Right forelimb (tissue), 1 donor: Measurements from ENCODE around the gene CENPP.

Source experiments
- DNase-seq: peaks from one replicate; pipeline ENCODE4 v3.0.0-alpha.2; 2018

Gene CENPP

DNA sequence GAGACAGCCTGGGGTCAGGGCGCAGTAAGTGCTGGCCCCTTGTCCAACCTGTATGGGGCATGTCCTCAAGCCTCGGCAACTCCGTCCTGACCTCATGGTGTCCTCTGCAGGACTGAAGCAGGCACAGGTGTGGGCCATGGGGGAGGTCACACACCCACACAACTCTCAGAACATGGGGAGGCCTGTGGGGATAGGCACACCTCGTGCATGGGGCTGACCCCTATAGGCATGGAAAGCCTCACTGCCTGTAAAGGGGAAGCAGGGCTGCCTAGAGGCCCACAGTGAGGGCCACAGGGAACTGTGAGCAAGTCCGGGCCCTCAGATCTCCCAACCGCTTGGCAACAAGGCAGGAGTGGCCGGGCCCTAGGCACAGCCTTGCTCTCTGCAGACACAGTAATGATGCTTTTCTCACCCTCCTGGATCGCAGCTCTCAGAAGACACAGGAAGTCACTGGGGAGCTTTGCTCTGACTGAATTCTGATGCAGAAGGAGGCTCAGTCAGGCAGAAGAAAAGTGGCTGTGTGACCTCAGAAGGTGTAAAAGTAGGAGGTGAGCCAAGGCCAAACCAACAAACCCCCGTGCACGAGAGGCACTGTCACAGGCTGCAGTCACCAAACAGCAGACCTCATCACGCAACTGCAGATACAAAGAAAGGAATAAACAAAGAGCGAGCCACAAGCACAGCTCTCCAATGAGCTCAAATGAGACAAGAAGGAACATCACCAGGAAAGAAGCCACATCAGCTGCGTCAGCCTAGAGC lies 338.8 kb downstream of the CENPP start:
- DNase-seq, result no peak

DNA sequence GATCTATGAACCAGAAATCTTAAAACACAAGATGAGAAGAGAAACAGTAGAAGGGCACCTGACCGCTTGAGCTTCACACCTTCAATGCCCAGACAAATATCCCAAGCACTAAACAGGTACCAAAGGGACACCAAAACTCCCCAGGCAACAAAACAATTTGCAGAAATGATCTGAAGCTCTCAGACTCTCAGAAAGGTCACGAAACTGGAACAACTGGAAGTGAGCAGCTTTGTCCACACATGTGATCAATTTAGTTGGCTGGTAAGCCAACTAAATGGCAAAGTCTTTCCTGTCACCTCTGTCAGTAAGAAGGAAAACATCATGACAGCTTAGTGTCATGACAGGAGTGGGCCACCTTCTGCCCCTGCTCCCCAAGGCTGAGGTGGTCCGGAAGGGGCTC lies 340.1 kb downstream of the CENPP start:
- no peak for DNase-seq

DNA sequence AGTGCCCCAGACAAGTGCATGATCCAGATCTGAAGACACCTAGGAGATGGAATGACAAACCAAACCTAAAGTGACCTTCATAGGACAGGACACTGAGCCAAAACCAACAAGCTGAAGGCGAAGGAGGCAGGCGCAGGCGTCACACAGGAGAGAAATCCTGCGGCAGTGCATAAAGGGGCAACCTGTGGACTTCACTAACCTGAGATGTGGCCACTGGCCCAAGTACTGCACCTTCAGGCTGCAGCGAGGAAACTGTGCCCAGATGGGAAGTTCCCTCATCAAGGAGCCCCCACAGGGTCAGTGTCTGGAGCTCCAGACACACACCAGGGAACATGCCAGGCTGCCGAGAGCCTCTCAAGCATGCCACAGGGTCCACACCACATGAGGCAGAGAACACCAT lies 340.5 kb downstream of the CENPP start:
- no peak for DNase-seq

DNA sequence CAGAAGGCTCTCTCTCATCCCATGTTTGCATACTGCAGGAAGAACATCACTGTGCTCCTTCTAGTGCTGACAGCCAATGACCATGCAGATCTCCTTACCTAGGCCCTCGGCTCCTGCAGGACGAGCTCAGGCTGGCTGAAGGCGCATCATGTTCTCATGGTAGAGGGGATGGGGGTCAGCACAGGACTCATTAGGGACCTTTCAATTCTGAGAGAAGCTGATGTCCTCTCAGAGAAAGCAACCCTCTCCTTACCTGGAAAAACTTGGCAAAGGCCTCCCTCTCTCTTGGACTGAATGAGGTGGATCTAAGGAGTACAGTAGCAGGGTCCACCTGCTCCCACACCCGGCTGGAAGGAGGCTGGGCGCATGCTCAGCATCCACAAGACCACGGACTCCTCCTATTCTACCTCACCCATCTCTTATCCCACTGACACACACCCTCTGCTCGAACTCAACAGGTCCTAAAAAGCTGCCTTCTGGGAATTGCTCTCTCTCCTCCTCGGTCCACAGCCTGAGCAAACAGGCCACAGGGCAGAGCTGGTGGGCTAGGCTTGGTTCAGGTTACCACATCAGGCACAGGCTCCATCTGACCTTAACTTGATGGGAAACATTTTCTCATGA lies 341.3 kb downstream of the CENPP start:
- no peak for DNase-seq

DNA sequence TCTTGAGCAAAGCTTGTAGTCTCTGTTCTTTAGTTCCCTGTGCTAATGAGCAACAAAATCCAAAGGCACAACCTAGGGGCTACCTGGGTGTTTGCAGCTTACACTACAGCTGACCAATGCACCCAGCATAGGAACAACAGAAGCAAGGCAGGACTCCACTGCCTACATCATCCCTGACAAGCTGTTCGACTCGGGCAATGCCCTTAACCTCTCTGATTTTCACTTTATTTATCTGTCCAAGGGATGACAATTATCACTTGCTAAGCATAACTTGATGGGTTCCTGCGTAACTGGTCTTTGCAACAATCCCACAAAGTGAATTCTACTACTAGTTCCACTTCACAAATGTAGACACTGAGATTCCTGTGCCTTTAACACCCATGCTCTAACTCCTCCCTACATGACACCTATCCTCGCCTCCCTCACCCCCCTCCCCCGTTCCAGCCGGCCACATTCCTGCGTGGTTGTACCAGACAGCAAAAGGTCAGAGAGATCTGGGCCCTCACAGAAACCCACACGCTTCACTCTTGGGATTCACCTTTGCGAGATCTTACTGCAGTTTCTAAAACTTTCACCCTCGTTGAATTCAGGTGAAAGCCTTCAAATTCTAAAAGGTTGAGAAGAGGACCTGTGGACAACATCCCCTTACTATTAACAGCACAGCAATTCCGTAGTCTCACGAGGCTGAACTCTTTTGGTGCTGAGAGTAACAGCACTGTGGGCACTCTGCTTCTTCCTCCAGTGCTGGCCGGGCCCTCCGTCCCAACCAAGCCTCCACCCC lies 343.2 kb downstream of the CENPP start:
- DNase-seq, result no peak

DNA sequence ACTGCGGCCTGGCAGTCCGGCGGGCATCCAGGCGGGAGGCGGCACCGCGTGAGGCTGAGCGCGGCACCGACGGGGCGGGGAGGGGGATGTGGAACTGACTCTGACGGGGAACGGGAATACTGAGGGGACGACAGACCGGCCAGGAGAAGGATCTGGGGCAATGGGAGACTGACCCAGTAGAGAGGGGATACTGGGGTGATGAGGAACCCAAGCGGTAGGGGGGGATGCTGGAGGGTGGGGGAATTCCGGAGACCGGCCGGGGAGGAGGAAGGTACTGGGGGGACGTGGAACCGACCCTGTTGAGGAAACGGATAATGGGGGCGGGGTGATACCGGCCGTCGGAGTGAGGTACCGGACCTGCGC lies 343.8 kb downstream of the CENPP start:
- peak; percentile 50 for DNase-seq
